ENCODE data around the gene PPM1B. TPM values are rescaled to one million over a fixed set of nuclear protein-coding genes. Genes with fewer than 3 reads are reported as not detected.

The PPM1B gene
- total RNA-seq, 4 donors from 2014 or later = 26.6 to 63.3 (median 57.5) TPM

DNA sequence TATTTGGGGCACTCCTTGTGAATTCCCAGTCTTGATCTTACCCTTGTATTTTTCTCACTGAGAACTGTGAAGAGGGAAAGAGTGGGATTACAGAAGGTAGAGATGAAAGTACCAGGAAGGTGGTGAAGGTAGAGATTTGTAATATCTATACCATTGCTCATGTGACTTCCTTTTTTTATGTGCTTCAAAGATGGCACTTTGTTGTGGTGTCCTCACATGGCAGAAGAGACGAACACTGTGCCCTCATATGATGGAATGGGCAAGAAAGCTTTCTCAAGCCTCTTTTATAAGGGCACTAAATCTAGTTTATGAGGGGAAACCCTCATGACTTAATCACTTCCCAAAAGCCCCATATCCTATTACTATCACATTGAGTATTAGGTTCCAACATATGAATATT, 28.9 kb upstream of the PPM1B start:
- no peaks in the 10 kb centered on the region for H3K4me1 ChIP-seq
- intact Hi-C loops (cut with DNase I; ENCODE audit: low total_unique reads) = no loop called here
- no peaks in the 10 kb centered on the region for H3K36me3 ChIP-seq
- H3K9me3 ChIP-seq = no peaks in the 10 kb centered on the region
- DNase-seq = no peak
- no peak overlapping the region for H3K4me3 ChIP-seq
- H3K27me3 ChIP-seq = no peaks in the 10 kb centered on the region
- no peak overlapping the region for H3K27ac ChIP-seq
- TF ChIP-seq POLR2A (IDR thresholded peaks at IDR 0.05) = no peak
- TF ChIP-seq, protein P1, sequence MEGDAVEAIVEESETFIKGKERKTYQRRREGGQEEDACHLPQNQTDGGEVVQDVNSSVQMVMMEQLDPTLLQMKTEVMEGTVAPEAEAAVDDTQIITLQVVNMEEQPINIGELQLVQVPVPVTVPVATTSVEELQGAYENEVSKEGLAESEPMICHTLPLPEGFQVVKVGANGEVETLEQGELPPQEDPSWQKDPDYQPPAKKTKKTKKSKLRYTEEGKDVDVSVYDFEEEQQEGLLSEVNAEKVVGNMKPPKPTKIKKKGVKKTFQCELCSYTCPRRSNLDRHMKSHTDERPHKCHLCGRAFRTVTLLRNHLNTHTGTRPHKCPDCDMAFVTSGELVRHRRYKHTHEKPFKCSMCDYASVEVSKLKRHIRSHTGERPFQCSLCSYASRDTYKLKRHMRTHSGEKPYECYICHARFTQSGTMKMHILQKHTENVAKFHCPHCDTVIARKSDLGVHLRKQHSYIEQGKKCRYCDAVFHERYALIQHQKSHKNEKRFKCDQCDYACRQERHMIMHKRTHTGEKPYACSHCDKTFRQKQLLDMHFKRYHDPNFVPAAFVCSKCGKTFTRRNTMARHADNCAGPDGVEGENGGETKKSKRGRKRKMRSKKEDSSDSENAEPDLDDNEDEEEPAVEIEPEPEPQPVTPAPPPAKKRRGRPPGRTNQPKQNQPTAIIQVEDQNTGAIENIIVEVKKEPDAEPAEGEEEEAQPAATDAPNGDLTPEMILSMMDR (IDR thresholded peaks at IDR 0.05) = no peak

DNA sequence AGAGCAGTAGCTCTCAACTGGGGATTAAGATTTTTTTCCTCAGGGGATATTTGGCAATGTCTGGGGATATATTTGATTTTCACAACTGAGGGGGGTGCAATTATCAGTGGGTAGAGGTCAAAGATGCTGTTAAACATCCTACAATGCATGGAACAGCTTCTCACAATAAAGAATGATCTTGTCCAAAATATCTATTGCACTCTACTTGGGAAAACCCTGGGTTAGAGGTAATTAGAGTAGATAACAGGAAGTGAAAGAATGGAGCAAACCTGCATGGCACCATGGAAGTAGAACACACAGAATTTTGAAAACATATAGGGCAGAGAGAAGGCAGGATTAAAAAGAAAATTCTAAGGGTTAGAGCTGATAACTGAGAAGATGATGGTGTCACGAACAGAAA, 26.4 kb upstream of the PPM1B start:
- Histone ChIP-seq H3K9me3 (no peaks in the 10 kb centered on the region), H3K36me3 (no peaks in the 10 kb centered on the region), H3K27ac (no peak overlapping the region), H3K4me3 (no peak overlapping the region), H3K27me3 (no peaks in the 10 kb centered on the region), H3K4me1 (no peaks in the 10 kb centered on the region)
- intact Hi-C loops (cut with DNase I; ENCODE audit: low total_unique reads) = no loop called here
- no peak for TF ChIP-seq POLR2A (IDR thresholded peaks at IDR 0.05)
- TF ChIP-seq, protein P1 (IDR thresholded peaks at IDR 0.05) = no peak
- DNase-seq = no peak

DNA sequence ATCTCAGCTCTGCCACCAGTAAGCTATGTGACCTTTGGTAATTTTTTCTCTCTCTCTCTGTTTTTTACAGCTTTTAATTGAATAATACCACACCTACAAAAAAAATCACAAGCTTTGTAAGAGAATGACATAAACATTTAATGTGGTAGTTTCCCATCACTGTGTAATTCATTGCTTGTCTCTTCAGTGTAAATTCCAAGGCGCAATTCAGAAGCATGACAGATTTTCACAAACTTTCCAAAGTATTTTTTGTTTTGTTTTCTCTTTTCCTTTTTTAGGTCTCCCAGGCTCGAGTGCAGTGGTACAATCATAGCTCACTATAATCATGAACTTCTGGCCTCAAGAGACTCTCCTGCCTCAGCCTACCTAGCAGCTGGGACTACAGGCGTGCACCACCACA, 25.0 kb upstream of the PPM1B start:
- TF ChIP-seq POLR2A (IDR thresholded peaks at IDR 0.05) = no peak
- TF ChIP-seq, protein P1 (IDR thresholded peaks at IDR 0.05) = no peak
- DNase-seq = no peak
- no peak overlapping the region for H3K27ac ChIP-seq
- intact Hi-C loops (cut with DNase I; ENCODE audit: low total_unique reads) = no loop called here
- H3K9me3 ChIP-seq = no peaks in the 10 kb centered on the region
- no peak overlapping the region for H3K4me3 ChIP-seq
- no peaks in the 10 kb centered on the region for H3K36me3 ChIP-seq
- H3K27me3 ChIP-seq = no peaks in the 10 kb centered on the region
- H3K4me1 ChIP-seq = no peaks in the 10 kb centered on the region

DNA sequence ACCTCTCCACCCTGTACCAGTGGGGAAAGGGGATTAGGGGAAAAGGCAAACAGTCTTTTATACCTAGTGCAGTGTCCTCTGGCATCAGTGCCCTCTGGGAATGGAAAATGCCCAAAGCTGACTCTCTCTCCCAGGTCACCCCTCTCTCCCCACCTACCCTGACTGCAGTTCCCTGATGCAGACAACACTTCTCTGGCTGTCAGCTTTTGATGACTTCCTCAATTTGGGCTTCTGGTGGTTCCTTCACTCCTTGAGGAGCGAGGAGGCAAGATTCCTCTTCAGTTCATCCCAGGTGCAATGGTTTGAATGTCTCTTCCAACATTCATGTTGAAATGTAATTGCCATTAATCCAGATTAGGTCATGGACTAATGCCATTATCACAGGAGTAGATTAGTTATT, 19.7 kb upstream of the PPM1B start:
- Histone ChIP-seq H3K36me3 (no peaks in the 10 kb centered on the region), H3K27me3 (no peaks in the 10 kb centered on the region), H3K9me3 (no peaks in the 10 kb centered on the region), H3K27ac (no peak overlapping the region), H3K4me3 (no peak overlapping the region), H3K4me1 (no peaks in the 10 kb centered on the region)
- intact Hi-C loops (cut with DNase I; ENCODE audit: low total_unique reads) = no loop called here
- DNase-seq = no peak
- TF ChIP-seq, protein P1 (IDR thresholded peaks at IDR 0.05) = no peak
- no peak for TF ChIP-seq POLR2A (IDR thresholded peaks at IDR 0.05)

DNA sequence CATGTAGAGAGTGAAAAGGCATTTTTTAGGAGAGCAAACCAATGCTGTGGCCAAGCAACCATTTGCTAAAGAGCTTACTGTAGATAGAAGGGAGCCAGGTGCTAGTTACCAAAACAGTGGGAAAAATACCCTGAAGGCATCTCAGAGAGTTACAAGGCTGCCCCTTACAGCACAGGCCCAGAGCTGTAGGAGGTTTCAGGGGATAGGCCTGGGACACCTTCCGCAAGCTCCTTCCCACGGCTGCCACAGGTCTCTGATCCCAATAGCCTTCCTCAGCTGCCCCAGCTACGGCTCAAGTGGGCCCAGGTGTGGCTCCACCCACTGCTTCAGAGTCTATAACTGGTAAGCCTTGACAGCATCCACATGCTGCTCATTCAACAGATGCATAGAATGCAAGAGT, 18.2 kb upstream of the PPM1B start:
- no peak for TF ChIP-seq POLR2A (IDR thresholded peaks at IDR 0.05)
- TF ChIP-seq, protein P1 (IDR thresholded peaks at IDR 0.05) = no peak
- no peak for DNase-seq
- intact Hi-C loops (cut with DNase I; ENCODE audit: low total_unique reads) = no loop called here
- H3K9me3 ChIP-seq = no peaks in the 10 kb centered on the region
- H3K27me3 ChIP-seq = no peaks in the 10 kb centered on the region
- no peaks in the 10 kb centered on the region for H3K4me1 ChIP-seq
- H3K36me3 ChIP-seq = no peaks in the 10 kb centered on the region
- no peak overlapping the region for H3K27ac ChIP-seq
- H3K4me3 ChIP-seq = no peak overlapping the region
